ENCODE measurements around the gene ADA. TPM values are rescaled to one million over a fixed set of nuclear protein-coding genes. Genes with fewer than 3 reads are reported as not detected.
"Not testable (repeated sequence)": the region's sequence is repeated elsewhere in the genome, so short reads cannot be mapped to it uniquely, and the experiment has no call there.

ADA gene
- 11.0 TPM for polyA plus RNA-seq (2013, experiment 1 of 2; ENCODE audit: insufficient read length)
- polyA plus RNA-seq (2013, experiment 2 of 2; ENCODE audit: insufficient read length), result 10.2 TPM

GRCh38 chr20:44651684-44652423 lies at the start of gene ADA:
ADA (minus strand) TSS chr20:44651699; CDS start chr20:44651607, 92 bp downstream.
- peak; percentile 42 for DNase-seq

- DNase-seq, result no peak
Observed at GRCh38 chr20:44700306-44700705, 48.8 kb upstream of the ADA start.

- no peak for DNase-seq
Observed at GRCh38 chr20:44698351-44698750, 46.9 kb upstream of the ADA start.

GRCh38 chr20:44697041-44697440 lies 45.5 kb upstream of the ADA start:
- not testable (repeated sequence) for DNase-seq

- no peak for DNase-seq
Observed at GRCh38 chr20:44696315-44696714, 44.8 kb upstream of the ADA start.

GRCh38 chr20:44695674-44696300 lies 44.3 kb upstream of the ADA start:
- peak; percentile 93 for DNase-seq

GRCh38 chr20:44695295-44695673 lies 43.8 kb upstream of the ADA start:
- no peak for DNase-seq

GRCh38 chr20:44694159-44694558 lies 42.7 kb upstream of the ADA start:
- no peak for DNase-seq

- DNase-seq, result no peak
Observed at GRCh38 chr20:44693627-44694026, 42.1 kb upstream of the ADA start.

- DNase-seq, result peak; percentile 96
Observed at GRCh38 chr20:44692932-44693480, 41.5 kb upstream of the ADA start.

- DNase-seq, result peak; percentile 88
Observed at GRCh38 chr20:44691424-44692423, 40.2 kb upstream of the ADA start.

GRCh38 chr20:44690781-44691423 lies 39.4 kb upstream of the ADA start:
- DNase-seq, result no peak

- DNase-seq, result no peak
Observed at GRCh38 chr20:44689809-44690208, 38.3 kb upstream of the ADA start.

- no peak for DNase-seq
Observed at GRCh38 chr20:44688053-44688625, 36.6 kb upstream of the ADA start.

GRCh38 chr20:44686934-44687333 lies 35.4 kb upstream of the ADA start:
- DNase-seq, result no peak

GRCh38 chr20:44684047-44684967 lies 32.8 kb upstream of the ADA start:
- no peak for DNase-seq

GRCh38 chr20:44683263-44684046 lies 32.0 kb upstream of the ADA start:
- DNase-seq, result no peak

GRCh38 chr20:44681796-44682566 lies 30.5 kb upstream of the ADA start:
- DNase-seq, result no peak

Measured in fibroblast of skin of abdomen (primary cell).